OCI-LY3 (cell line): ENCODE results near the gene DDX42.

Source experiments
- CTCF ChIP-seq: fragments of 200-600, 300-600 bp; sonication (generic); IDR thresholded peaks from 2 replicates; pipeline ENCODE4 v1.5.1; 2014; ENCODE audit warnings: antibody characterized with exemption, low read length, low read depth
- EZH2phosphoT487 ChIP-seq: fragments of 200-600 bp; shearing (Covaris generic); IDR thresholded peaks from 2 replicates; pipeline ENCODE4 v1.6.1; 2018; ENCODE audit warnings: antibody characterized with exemption, mixed run types, low read depth

DNA sequence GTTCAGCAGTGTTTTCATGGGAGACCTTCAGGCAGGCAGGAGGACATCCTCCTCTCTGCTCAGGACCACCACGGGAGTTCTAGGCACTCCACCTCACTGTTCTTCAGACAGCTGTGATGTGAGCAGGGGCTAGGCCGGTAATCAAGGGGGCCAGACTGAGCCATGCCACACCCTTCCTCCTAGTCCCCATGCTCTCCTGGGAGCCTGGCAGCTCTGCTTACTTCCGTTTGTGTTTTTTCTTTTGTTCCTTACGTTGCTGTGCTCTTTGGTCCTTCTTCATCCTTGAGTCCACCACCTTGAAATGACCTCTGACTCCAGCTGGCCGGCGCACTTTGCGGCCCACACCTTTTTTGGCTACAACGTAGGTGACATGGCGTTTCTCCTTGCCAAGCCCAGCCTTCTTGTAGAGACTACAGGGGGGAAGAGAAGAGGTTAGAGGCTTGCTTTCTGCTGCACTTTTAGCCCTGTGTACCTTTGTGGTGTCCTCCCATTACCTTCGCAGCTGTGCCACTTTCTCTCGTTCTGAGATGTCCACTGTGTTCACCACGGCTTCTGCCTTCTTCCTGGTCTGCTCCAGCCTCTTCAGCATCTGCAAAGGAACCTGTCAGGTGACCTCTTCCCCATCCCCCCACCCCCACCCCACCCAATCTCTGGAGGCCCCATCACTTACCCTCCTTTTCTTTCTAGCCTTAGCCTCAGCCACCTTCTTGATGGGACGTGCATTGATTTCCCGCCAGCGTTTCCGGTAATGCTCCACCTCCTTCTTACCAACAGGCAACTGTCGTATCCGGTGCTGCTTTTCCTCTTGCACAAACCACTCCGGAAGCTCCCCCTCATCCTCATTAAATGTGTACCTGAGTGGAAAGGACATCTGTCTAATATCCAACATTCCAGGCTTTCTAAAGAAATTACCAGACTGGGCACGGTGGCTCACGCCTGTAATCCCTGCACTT, 45.9 kb downstream of the DDX42 start:
- TF ChIP-seq CTCF (no peak), EZH2phosphoT487 (no peak)
